ENCODE measurements around the gene CD9. TPM values are rescaled to one million over a fixed set of nuclear protein-coding genes. Genes with fewer than 3 reads are reported as not detected.

The CD9 gene
- total RNA-seq, 5 donors from 2014 or later (not counting 1 experiment from before 2014, with no cell fraction given) = 2.6 to 5.7 (median 3.3) TPM

GRCh38 chr12:6214633-6215032 is 14.4 kb downstream of the CD9 start:
- Histone ChIP-seq H3K27ac (ENCODE audit: low read length) (no peak overlapping the region), H3K9me3 (no peaks in the 10 kb centered on the region), H3K27me3 (replicated peaks in 1 of 2; ENCODE audit: control insufficient read depth in 2 of 2, extremely low read depth in 1 of 2, insufficient read depth in 2 of 2, low read length in 1 of 2) (peaks cover 0 to 7% of the 10 kb centered on the region in 2 experiments), H3K36me3 (ENCODE audit: control insufficient read depth in 2 of 2, extremely low read depth in 1 of 2, insufficient read depth in 1 of 2, low read length in 1 of 2) (no peaks in the 10 kb centered on the region), H3K4me1 (ENCODE audit: control insufficient read depth in 1 of 2, extremely low read depth in 1 of 2, insufficient read depth in 2 of 2, low read length in 2 of 2) (peaks cover 7 to 9% of the 10 kb centered on the region in 2 experiments), H3K4me3 (ENCODE audit: control insufficient read depth in 1 of 2, extremely low read depth in 1 of 2, low read length in 1 of 2) (no peak overlapping the region)
- WGBS (ENCODE audit: insufficient coverage) = 88% methylated on average over 4 of the region's 7 CpGs
- Mint-ChIP-seq H3K4me3 (no peak overlapping the region), H3K27ac (no peak overlapping the region), H3K36me3 (no peaks in the 10 kb centered on the region), H3K27me3 (peaks cover 0 to 3% of the 10 kb centered on the region in 2 donors), H3K9me3 (no peaks in the 10 kb centered on the region), H3K4me1 (peaks cover 0 to 7% (median 6%) of the 10 kb centered on the region in 3 donors)
- DNase-seq = no peak
- ChIA-PET CTCF (no interaction called here), POLR2A (no interaction called here)
- no peak for ATAC-seq (replicated peaks in 1 of 4)

GRCh38 chr12:6215120-6215807 is 15.1 kb downstream of the CD9 start:
- Mint-ChIP-seq H3K9me3 (no peaks in the 10 kb centered on the region), H3K36me3 (no peaks in the 10 kb centered on the region), H3K27ac (no peak overlapping the region), H3K4me1 (peaks cover 0 to 7% (median 6%) of the 10 kb centered on the region in 3 donors), H3K4me3 (no peak overlapping the region), H3K27me3 (no peaks in the 10 kb centered on the region)
- no peak for ATAC-seq (replicated peaks in 1 of 4)
- no peak for DNase-seq
- Histone ChIP-seq H3K9me3 (no peaks in the 10 kb centered on the region), H3K27me3 (replicated peaks in 1 of 2; ENCODE audit: control insufficient read depth in 2 of 2, extremely low read depth in 1 of 2, insufficient read depth in 2 of 2, low read length in 1 of 2) (peaks cover 0 to 4% of the 10 kb centered on the region in 2 experiments), H3K4me1 (ENCODE audit: control insufficient read depth in 1 of 2, extremely low read depth in 1 of 2, insufficient read depth in 2 of 2, low read length in 2 of 2) (peaks cover 6 to 9% of the 10 kb centered on the region in 2 experiments), H3K4me3 (ENCODE audit: control insufficient read depth in 1 of 2, extremely low read depth in 1 of 2, low read length in 1 of 2) (no peak overlapping the region), H3K36me3 (ENCODE audit: control insufficient read depth in 2 of 2, extremely low read depth in 1 of 2, insufficient read depth in 1 of 2, low read length in 1 of 2) (no peaks in the 10 kb centered on the region), H3K27ac (ENCODE audit: low read length) (no peak overlapping the region)
- WGBS (ENCODE audit: insufficient coverage) = 90% methylated on average over 6 of the region's 10 CpGs
- CTCF ChIA-PET = interaction anchor here in 1 of 2 donors (1.0 kb wide), 1 partner anchor 64 kb away, joined by 3 read pairs; no protein-coding TSS in a partner anchor
- POLR2A ChIA-PET = no interaction called here

- ATAC-seq (replicated peaks in 1 of 4) = no peak
- H3K27ac Mint-ChIP-seq = no peak overlapping the region
- no peaks in the 10 kb centered on the region for H3K9me3 Mint-ChIP-seq
These were observed 15.8 kb downstream of the CD9 start for GRCh38 chr12:6215932-6216494.

GRCh38 chr12:6216581-6216980 is 16.4 kb downstream of the CD9 start:
- Mint-ChIP-seq H3K4me3 (no peak overlapping the region), H3K36me3 (no peaks in the 10 kb centered on the region), H3K9me3 (no peaks in the 10 kb centered on the region), H3K27me3 (no peaks in the 10 kb centered on the region), H3K27ac (no peak overlapping the region), H3K4me1 (peaks cover 0 to 6% (median 4%) of the 10 kb centered on the region in 3 donors)
- 90% methylated on average over 6 of the region's 7 CpGs for WGBS (ENCODE audit: insufficient coverage)
- peaks cover 4 to 9% of the 10 kb centered on the region in 2 experiments for H3K4me1 ChIP-seq (ENCODE audit: control insufficient read depth in 1 of 2, extremely low read depth in 1 of 2, insufficient read depth in 2 of 2, low read length in 2 of 2)
- no peak for ATAC-seq (replicated peaks in 1 of 4)
- no peak for DNase-seq
- H3K27me3 ChIP-seq (replicated peaks in 1 of 2; ENCODE audit: control insufficient read depth in 2 of 2, extremely low read depth in 1 of 2, insufficient read depth in 2 of 2, low read length in 1 of 2) = peaks cover 0 to 2% of the 10 kb centered on the region in 2 experiments
- ChIA-PET CTCF (no interaction called here), POLR2A (no interaction called here)
- no peak overlapping the region for H3K27ac ChIP-seq (ENCODE audit: low read length)
- H3K4me3 ChIP-seq (ENCODE audit: control insufficient read depth in 1 of 2, extremely low read depth in 1 of 2, low read length in 1 of 2) = no peak overlapping the region
- H3K36me3 ChIP-seq (ENCODE audit: control insufficient read depth in 2 of 2, extremely low read depth in 1 of 2, insufficient read depth in 1 of 2, low read length in 1 of 2) = no peaks in the 10 kb centered on the region
- no peaks in the 10 kb centered on the region for H3K9me3 ChIP-seq

More at GRCh38 chr12:6215932-6216494, 15.8 kb downstream of the CD9 start:
- H3K36me3 Mint-ChIP-seq = no peaks in the 10 kb centered on the region
- no peaks in the 10 kb centered on the region for H3K27me3 Mint-ChIP-seq
- no peak overlapping the region for H3K4me3 ChIP-seq (ENCODE audit: control insufficient read depth in 1 of 2, extremely low read depth in 1 of 2, low read length in 1 of 2)
- ChIA-PET CTCF (interaction anchor here in 1 of 2 donors (1.0 kb wide), 1 partner anchor 63 kb away, joined by 3 read pairs; no protein-coding TSS in a partner anchor), POLR2A (no interaction called here)
- H3K4me1 Mint-ChIP-seq = peaks cover 0 to 6% (median 4%) of the 10 kb centered on the region in 3 donors
- WGBS (ENCODE audit: insufficient coverage) = 61% methylated on average over 5 of the region's 5 CpGs
- H3K4me3 Mint-ChIP-seq = no peak overlapping the region
- H3K9me3 ChIP-seq = no peaks in the 10 kb centered on the region
- peaks cover 0 to 2% of the 10 kb centered on the region in 2 experiments for H3K27me3 ChIP-seq (replicated peaks in 1 of 2; ENCODE audit: control insufficient read depth in 2 of 2, extremely low read depth in 1 of 2, insufficient read depth in 2 of 2, low read length in 1 of 2)
- no peaks in the 10 kb centered on the region for H3K36me3 ChIP-seq (ENCODE audit: control insufficient read depth in 2 of 2, extremely low read depth in 1 of 2, insufficient read depth in 1 of 2, low read length in 1 of 2)
- no peak for DNase-seq
- peaks cover 4 to 9% of the 10 kb centered on the region in 2 experiments for H3K4me1 ChIP-seq (ENCODE audit: control insufficient read depth in 1 of 2, extremely low read depth in 1 of 2, insufficient read depth in 2 of 2, low read length in 2 of 2)
- H3K27ac ChIP-seq (ENCODE audit: low read length) = no peak overlapping the region

- ATAC-seq (replicated peaks in 1 of 4) = no peak
- H3K27ac Mint-ChIP-seq = peak overlapping the region in 1 of 2 donors; percentile 34
- no peak overlapping the region for H3K4me3 Mint-ChIP-seq
- peaks cover 0 to 6% (median 4%) of the 10 kb centered on the region in 3 donors for H3K4me1 Mint-ChIP-seq
- Histone ChIP-seq H3K4me1 (ENCODE audit: control insufficient read depth in 1 of 2, extremely low read depth in 1 of 2, insufficient read depth in 2 of 2, low read length in 2 of 2) (peaks cover 4 to 9% of the 10 kb centered on the region in 2 experiments), H3K9me3 (no peaks in the 10 kb centered on the region), H3K27me3 (replicated peaks in 1 of 2; ENCODE audit: control insufficient read depth in 2 of 2, extremely low read depth in 1 of 2, insufficient read depth in 2 of 2, low read length in 1 of 2) (peaks cover 0 to 2% of the 10 kb centered on the region in 2 experiments), H3K27ac (ENCODE audit: low read length) (no peak overlapping the region), H3K36me3 (ENCODE audit: control insufficient read depth in 2 of 2, extremely low read depth in 1 of 2, insufficient read depth in 1 of 2, low read length in 1 of 2) (no peaks in the 10 kb centered on the region), H3K4me3 (ENCODE audit: control insufficient read depth in 1 of 2, extremely low read depth in 1 of 2, low read length in 1 of 2) (no peak overlapping the region)
- WGBS (ENCODE audit: insufficient coverage) = 18% methylated on average over 5 of the region's 6 CpGs
- no peaks in the 10 kb centered on the region for H3K27me3 Mint-ChIP-seq
- no peaks in the 10 kb centered on the region for H3K36me3 Mint-ChIP-seq
- no peaks in the 10 kb centered on the region for H3K9me3 Mint-ChIP-seq
- DNase-seq = no peak
- ChIA-PET CTCF (no interaction called here), POLR2A (no interaction called here)
These were observed 18.2 kb downstream of the CD9 start for GRCh38 chr12:6218347-6218925.

GRCh38 chr12:6219980-6220379 is 19.8 kb downstream of the CD9 start:
- Mint-ChIP-seq H3K27me3 (no peaks in the 10 kb centered on the region), H3K27ac (no peak overlapping the region), H3K4me3 (no peak overlapping the region), H3K36me3 (no peaks in the 10 kb centered on the region), H3K4me1 (peaks cover 0 to 6% (median 4%) of the 10 kb centered on the region in 3 donors), H3K9me3 (no peaks in the 10 kb centered on the region)
- WGBS (ENCODE audit: insufficient coverage) = 90% methylated on average over 6 of the region's 6 CpGs
- POLR2A ChIA-PET = no interaction called here
- CTCF ChIA-PET = no interaction called here
- H3K36me3 ChIP-seq (ENCODE audit: control insufficient read depth in 2 of 2, extremely low read depth in 1 of 2, insufficient read depth in 1 of 2, low read length in 1 of 2) = no peaks in the 10 kb centered on the region
- peaks cover 4 to 9% of the 10 kb centered on the region in 2 experiments for H3K4me1 ChIP-seq (ENCODE audit: control insufficient read depth in 1 of 2, extremely low read depth in 1 of 2, insufficient read depth in 2 of 2, low read length in 2 of 2)
- H3K4me3 ChIP-seq (ENCODE audit: control insufficient read depth in 1 of 2, extremely low read depth in 1 of 2, low read length in 1 of 2) = no peak overlapping the region
- ATAC-seq (replicated peaks in 1 of 4) (no peak), DNase-seq (no peak)
- peaks cover 0 to 6% of the 10 kb centered on the region in 2 experiments for H3K27me3 ChIP-seq (replicated peaks in 1 of 2; ENCODE audit: control insufficient read depth in 2 of 2, extremely low read depth in 1 of 2, insufficient read depth in 2 of 2, low read length in 1 of 2)
- H3K9me3 ChIP-seq = no peaks in the 10 kb centered on the region
- H3K27ac ChIP-seq (ENCODE audit: low read length) = no peak overlapping the region

Data from T-cell (primary cell).